Fibroblast of mammary gland (primary cell): Measurements from ENCODE around the gene COL23A1.

ENCODE experiments used
- DNase-seq: peaks from one replicate; pipeline ENCODE4 v3.0.0-alpha.2; 2010; ENCODE audit warnings: low read depth
- H3K4me3 ChIP-seq: 2 replicates; pipeline ENCODE4 v1.5.1; 2011; ENCODE audit warnings: low read depth, mild to moderate bottlenecking, low read length, moderate library complexity; ENCODE audit not compliant: control insufficient read depth
- TF ChIP-seq, protein P1 (sequence below): conservative IDR thresholded peaks from 2 replicates; pipeline ENCODE4 v1.5.1; 2011; ENCODE audit warnings: low read depth, low read length, inconsistent platforms; ENCODE audit not compliant: control insufficient read depth, insufficient read depth

Gene COL23A1

DNA sequence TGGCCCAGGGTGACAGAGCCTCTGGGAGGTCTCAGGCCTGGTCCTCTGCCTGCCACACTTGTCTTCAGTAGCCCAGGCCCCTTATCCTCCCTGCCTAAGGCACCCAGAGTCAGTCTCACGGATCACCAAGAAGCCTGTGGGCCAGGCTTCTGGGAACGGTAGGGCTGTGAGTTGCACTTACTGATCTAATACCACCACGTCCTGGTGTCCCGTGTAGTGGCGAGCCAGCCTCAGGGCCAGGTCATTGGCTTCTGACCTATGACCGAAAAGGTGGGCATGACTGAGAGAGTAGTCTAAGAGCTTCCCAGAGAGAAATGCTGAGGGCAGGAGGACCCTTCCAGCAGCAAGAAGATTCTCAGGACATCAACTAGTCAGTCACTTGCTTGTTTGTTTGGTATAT, 365.0 kb downstream of the COL23A1 start:
- TF ChIP-seq, protein P1, sequence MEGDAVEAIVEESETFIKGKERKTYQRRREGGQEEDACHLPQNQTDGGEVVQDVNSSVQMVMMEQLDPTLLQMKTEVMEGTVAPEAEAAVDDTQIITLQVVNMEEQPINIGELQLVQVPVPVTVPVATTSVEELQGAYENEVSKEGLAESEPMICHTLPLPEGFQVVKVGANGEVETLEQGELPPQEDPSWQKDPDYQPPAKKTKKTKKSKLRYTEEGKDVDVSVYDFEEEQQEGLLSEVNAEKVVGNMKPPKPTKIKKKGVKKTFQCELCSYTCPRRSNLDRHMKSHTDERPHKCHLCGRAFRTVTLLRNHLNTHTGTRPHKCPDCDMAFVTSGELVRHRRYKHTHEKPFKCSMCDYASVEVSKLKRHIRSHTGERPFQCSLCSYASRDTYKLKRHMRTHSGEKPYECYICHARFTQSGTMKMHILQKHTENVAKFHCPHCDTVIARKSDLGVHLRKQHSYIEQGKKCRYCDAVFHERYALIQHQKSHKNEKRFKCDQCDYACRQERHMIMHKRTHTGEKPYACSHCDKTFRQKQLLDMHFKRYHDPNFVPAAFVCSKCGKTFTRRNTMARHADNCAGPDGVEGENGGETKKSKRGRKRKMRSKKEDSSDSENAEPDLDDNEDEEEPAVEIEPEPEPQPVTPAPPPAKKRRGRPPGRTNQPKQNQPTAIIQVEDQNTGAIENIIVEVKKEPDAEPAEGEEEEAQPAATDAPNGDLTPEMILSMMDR = no peak

DNA sequence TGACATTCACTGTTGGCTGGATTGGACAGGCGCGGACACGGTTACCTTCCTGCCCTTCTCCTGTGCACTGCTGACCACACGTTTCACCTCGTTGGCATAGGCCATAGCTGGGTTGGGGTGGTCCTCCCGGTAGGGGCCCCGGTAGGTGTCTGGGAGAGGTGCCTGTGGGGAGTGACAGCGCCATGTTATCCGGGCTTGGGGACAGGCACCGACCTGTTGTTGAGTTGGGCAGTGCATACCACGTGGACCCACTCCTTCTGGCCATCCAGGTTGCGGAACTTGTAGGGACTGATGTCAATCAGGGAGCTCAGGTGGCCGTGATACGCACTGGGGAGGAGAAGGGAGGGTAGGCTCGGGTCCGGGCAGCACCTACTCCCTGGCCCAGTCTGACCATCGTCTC, 365.8 kb downstream of the COL23A1 start:
- no peak for DNase-seq
- TF ChIP-seq, protein P1 = no peak
- H3K4me3 ChIP-seq = no peak overlapping the region

More for the DNA sequence above, 365.0 kb downstream of the COL23A1 start:
- H3K4me3 ChIP-seq = no peak overlapping the region
- DNase-seq = no peak

DNA sequence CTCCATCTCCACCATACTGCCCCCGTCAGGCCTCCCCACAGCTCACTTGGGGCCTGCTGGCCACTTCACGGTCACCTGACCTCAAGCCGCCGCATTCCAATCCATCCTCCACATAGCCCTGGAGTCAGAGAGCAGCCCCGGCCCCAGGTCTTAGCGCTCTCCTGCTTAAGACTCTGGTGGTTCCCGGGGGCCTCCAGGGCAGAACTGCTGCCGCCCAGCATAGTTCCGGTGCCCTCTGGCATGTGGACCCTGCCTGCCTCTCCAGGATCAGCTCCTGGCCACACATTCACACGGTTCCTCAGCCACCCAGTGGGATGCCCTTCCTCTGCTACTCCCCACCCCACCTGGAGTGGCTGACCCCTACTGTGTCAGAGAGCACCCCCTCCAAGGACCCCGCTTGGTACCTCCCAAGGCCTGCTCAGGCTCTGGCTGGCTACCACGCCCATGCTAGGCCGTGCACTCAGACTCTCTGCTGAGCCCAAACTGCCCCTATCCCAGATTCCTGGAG, 366.3 kb downstream of the COL23A1 start:
- no peak overlapping the region for H3K4me3 ChIP-seq
- TF ChIP-seq, protein P1 = no peak

DNA sequence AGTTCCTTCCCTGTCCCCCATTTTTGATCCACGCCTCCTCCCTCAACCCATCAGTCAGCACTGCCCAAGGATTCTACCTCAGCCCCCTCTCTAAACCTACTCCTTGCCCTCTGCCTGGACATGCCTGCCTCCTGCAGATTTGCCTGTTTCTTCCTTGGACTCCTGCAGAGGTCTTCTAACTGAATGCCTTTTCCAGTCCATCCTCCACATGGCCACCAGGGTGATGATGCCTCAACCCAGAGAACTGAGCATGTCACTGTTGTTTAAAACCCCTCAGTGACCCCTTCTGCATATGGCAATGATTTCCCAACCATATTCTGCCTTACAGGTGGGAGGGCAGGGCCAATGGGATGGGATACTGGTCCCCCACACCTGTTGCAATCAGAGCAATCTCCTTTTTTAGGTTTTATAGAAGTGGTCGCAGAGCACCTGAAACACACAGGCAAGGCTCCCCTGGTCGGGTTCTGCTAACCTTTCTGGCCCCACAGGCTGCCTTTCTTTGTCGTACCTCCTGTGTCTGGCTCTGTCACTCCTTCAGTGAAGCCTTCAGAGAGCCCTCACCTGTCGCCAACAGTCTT, 366.9 kb downstream of the COL23A1 start:
- DNase-seq = no peak
- TF ChIP-seq, protein P1 = no peak

More for the DNA sequence above, 366.3 kb downstream of the COL23A1 start:
- no peak for DNase-seq

DNA sequence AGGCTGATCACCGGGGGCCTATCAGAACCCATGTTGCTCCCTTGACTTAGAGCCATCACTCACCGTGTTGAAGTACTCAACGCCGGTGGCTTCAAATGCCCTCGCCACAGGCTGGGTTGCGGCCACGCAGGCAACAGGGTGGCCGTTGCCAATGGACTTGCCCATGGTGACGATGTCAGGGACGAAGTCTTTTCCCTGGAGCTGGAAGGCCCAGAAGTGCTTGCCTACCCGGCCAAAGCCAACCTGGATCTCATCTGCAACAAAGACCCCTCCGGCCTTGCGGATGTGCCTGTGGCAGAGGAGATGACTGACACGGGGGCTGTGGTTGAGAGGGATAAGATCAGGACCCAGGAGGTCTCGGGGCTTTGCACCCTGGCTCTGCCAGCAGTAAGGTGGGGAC, 367.9 kb downstream of the COL23A1 start:
- TF ChIP-seq, protein P1 = no peak
- no peak for DNase-seq
- H3K4me3 ChIP-seq = no peak overlapping the region

More for the DNA sequence above, 366.9 kb downstream of the COL23A1 start:
- H3K4me3 ChIP-seq = no peak overlapping the region

DNA sequence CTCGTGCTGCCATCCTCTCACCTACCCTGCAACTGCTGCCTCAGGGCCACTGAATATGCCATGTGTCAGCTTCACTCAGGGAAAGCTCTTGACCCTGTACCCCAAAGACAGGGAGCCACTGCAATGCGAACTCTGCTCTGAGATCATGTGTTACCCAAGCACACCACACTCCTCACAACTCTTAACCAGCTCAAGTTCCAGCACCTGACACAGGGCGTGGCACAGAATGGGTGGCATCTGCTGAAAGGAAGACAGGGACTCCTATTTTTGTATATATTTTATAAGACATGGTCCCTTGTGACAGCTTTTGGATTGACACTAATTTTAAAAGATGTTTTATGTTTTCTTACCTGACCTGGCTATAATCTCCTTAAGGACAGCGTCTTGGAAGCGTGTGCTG, 368.3 kb downstream of the COL23A1 start:
- DNase-seq = no peak
- no peak overlapping the region for H3K4me3 ChIP-seq
- TF ChIP-seq, protein P1 = no peak

DNA sequence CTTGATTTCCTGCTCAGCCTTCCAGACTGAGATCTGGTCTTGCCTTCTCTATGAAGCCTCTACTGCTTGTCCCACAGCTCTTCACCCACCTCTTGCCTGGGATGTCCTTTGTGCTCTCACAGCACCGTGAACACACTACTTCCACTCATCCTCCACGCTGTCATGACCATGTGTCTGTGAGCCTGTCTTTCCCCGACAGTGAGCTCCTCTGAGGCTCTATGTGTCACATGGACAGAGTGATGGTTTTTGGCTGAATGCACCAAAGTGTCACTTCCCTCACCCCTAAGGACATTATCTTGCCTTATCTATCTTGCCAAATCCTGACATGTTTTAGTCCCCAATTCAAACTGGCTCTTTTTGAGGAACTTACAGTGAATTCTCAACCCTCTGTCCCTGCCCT, 368.9 kb downstream of the COL23A1 start:
- no peak for DNase-seq
- TF ChIP-seq, protein P1 = no peak

More for the DNA sequence above, 368.9 kb downstream of the COL23A1 start:
- H3K4me3 ChIP-seq = no peak overlapping the region
